ENCODE measurements around the gene ACOX1. TPM values are rescaled to one million over a fixed set of nuclear protein-coding genes. Genes with fewer than 3 reads are reported as not detected.

Gene ACOX1
- polyA plus RNA-seq, 1 of the 3 experiments (the other 2 are of a cell fraction): 21.5 TPM

- TF ChIP-seq, protein P1, sequence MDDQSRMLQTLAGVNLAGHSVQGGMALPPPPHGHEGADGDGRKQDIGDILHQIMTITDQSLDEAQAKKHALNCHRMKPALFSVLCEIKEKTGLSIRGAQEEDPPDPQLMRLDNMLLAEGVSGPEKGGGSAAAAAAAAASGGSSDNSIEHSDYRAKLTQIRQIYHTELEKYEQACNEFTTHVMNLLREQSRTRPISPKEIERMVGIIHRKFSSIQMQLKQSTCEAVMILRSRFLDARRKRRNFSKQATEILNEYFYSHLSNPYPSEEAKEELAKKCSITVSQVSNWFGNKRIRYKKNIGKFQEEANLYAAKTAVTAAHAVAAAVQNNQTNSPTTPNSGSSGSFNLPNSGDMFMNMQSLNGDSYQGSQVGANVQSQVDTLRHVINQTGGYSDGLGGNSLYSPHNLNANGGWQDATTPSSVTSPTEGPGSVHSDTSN (IDR thresholded peaks at IDR 0.05): no peak
- TF ChIP-seq ELF1 (IDR thresholded peaks at IDR 0.05) (no peak), SIN3A (IDR thresholded peaks at IDR 0.05; ENCODE audit: borderline replicate concordance, low read depth, low read length) (no peak), TCF12 (IDR thresholded peaks at IDR 0.05) (no peak), RXRA (IDR thresholded peaks at IDR 0.05; ENCODE audit: borderline replicate concordance, low read depth) (no peak), POLR2AphosphoS5 (IDR thresholded peaks at IDR 0.05; ENCODE audit: low read depth, low read length) (no peak), NRF1 (IDR thresholded peaks at IDR 0.05; ENCODE audit: low read depth, low read length) (no peak)
These were observed 48.3 kb upstream of the ACOX1 start, which contains the start of gene EVPL (continued) for GRCh38 chr17:76027159-76027839.

GRCh38 chr17:76026714-76027158, 47.8 kb upstream of the ACOX1 start:
- WGBS (ENCODE audit: low lambda C conversion rate): 82% methylated on average over 7 of the region's 15 CpGs
- Histone ChIP-seq H3K9ac (no peak overlapping the region), H3K36me3 (replicated peaks in 1 of 2; ENCODE audit: control insufficient read depth in 1 of 2, insufficient read depth in 2 of 2, low read length in 1 of 2) (no peaks in the 10 kb centered on the region), H3K27me3 (ENCODE audit: insufficient read depth) (no peaks in the 10 kb centered on the region), H3K79me2 (ENCODE audit: insufficient read depth) (no peaks in the 10 kb centered on the region), H3K9me2 (no peaks in the 10 kb centered on the region), H4K20me1 (ENCODE audit: insufficient read depth) (no peaks in the 10 kb centered on the region), H3K9me3 (no peaks in the 10 kb centered on the region), H3K4me1 (ENCODE audit: control insufficient read depth in 1 of 2, insufficient read depth in 2 of 2, low read depth in 1 of 2, low read length in 1 of 2) (peaks cover 9 to 13% of the 10 kb centered on the region in 2 experiments; a peak in 3 of 4 replicates), H3F3A (replicated peaks; ENCODE audit: insufficient read depth) (peaks cover 9% of the 10 kb centered on the region), H3K27ac (ENCODE audit: low read depth in 2 of 2, low read length in 1 of 2) (no peak overlapping the region), H3K4me3 (ENCODE audit: low read depth in 2 of 2, low read length in 1 of 2) (no peak overlapping the region), H3K4me2 (no peak overlapping the region), H2AFZ (ENCODE audit: low read depth) (no peak overlapping the region)
- CTCF ChIA-PET: interaction anchor here (1.2 to 1.5 kb wide), 2 partner anchors 9 to 253 kb away, joined by 3 read pairs; no protein-coding TSS in a partner anchor
- POLR2A ChIA-PET: no interaction called here
- no peak for DNase-seq
- no peak for TF ChIP-seq RXRA (IDR thresholded peaks at IDR 0.05; ENCODE audit: borderline replicate concordance, low read depth)
- no peak for TF ChIP-seq TAF1 (IDR thresholded peaks at IDR 0.05; ENCODE audit: borderline replicate concordance, low read depth, low read length)
- TF ChIP-seq, protein P2, sequence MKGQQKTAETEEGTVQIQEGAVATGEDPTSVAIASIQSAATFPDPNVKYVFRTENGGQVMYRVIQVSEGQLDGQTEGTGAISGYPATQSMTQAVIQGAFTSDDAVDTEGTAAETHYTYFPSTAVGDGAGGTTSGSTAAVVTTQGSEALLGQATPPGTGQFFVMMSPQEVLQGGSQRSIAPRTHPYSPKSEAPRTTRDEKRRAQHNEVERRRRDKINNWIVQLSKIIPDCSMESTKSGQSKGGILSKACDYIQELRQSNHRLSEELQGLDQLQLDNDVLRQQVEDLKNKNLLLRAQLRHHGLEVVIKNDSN (IDR thresholded peaks at IDR 0.05; ENCODE audit: borderline replicate concordance, low read depth): no peak
- TF ChIP-seq NFIC (IDR thresholded peaks at IDR 0.05; ENCODE audit: borderline replicate concordance): no peak
- TF ChIP-seq SMC3 (IDR thresholded peaks at IDR 0.05; ENCODE audit: low read depth, low read length): no peak
- TF ChIP-seq ELF1 (IDR thresholded peaks at IDR 0.05): no peak
- no peak for TF ChIP-seq IRF3 (IDR thresholded peaks at IDR 0.05; ENCODE audit: low read depth, low read length)
- TF ChIP-seq FOSL2 (IDR thresholded peaks at IDR 0.05; ENCODE audit: borderline replicate concordance, low read depth): no peak
- TF ChIP-seq, protein P3, sequence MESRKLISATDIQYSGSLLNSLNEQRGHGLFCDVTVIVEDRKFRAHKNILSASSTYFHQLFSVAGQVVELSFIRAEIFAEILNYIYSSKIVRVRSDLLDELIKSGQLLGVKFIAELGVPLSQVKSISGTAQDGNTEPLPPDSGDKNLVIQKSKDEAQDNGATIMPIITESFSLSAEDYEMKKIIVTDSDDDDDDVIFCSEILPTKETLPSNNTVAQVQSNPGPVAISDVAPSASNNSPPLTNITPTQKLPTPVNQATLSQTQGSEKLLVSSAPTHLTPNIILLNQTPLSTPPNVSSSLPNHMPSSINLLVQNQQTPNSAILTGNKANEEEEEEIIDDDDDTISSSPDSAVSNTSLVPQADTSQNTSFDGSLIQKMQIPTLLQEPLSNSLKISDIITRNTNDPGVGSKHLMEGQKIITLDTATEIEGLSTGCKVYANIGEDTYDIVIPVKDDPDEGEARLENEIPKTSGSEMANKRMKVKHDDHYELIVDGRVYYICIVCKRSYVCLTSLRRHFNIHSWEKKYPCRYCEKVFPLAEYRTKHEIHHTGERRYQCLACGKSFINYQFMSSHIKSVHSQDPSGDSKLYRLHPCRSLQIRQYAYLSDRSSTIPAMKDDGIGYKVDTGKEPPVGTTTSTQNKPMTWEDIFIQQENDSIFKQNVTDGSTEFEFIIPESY (IDR thresholded peaks at IDR 0.05; ENCODE audit: borderline replicate concordance, low read depth): no peak
- no peak for TF ChIP-seq RCOR1 (IDR thresholded peaks at IDR 0.05; ENCODE audit: low read length)
- TF ChIP-seq EZH2phosphoT487 (IDR thresholded peaks at IDR 0.05; ENCODE audit: borderline replicate concordance, low read depth): no peak

Data from SK-N-SH (cell line).